HL-60 (cell line): ENCODE results near the gene SERPINB11.
A peak's percentile ranks its signal among the peaks of the same experiment; 100 is the strongest.

Experiments
- DNase-seq, 2 experiments: peaks; one replicate each; pipeline ENCODE4 v3.0.0-alpha.2; 2010 to 2020; ENCODE audit warnings: low read depth in 1 of 2, low spot score in 1 of 2
- H3K27ac ChIP-seq: fragments of 250-450 bp; sonication (Bioruptor Pico); replicated peaks from 2 replicates; pipeline ENCODE4 v1.5.1; 2020; ENCODE audit warnings: mild to moderate bottlenecking, moderate library complexity
- H3K27me3 ChIP-seq: fragments of 250-450 bp; sonication (Bioruptor Pico); 2 replicates; pipeline ENCODE4 v1.5.1; 2021; ENCODE audit warnings: mild to moderate bottlenecking, moderate library complexity; ENCODE audit not compliant: insufficient read depth, poor library complexity, severe bottlenecking
- H3K4me3 ChIP-seq: replicated peaks from 2 replicates; pipeline ENCODE4 v1.5.1; 2011; ENCODE audit warnings: mild to moderate bottlenecking, control low read depth, low read length; ENCODE audit not compliant: insufficient read depth
- CTCF ChIP-seq: IDR thresholded peaks from one replicate; pipeline ENCODE4 v1.5.1; 2011; ENCODE audit warnings: low read length, control low read depth, inconsistent platforms; ENCODE audit not compliant: insufficient read depth
- GABPA ChIP-seq: IDR thresholded peaks from 2 replicates; pipeline ENCODE4 v1.6.1; 2012; ENCODE audit warnings: low read depth
- POLR2AphosphoS5 ChIP-seq: IDR thresholded peaks from 2 replicates; pipeline ENCODE4 v1.6.1; 2012; ENCODE audit warnings: low read depth
- SPI1 ChIP-seq: IDR thresholded peaks from 2 replicates; pipeline ENCODE4 v1.6.1; 2012; ENCODE audit warnings: low read depth, mild to moderate bottlenecking, borderline replicate concordance
- TF ChIP-seq, protein P1 (sequence below): IDR thresholded peaks from 2 replicates; pipeline ENCODE4 v1.6.1; 2012; ENCODE audit warnings: low read depth; ENCODE audit not compliant: insufficient replicate concordance

The SERPINB11 gene

DNA sequence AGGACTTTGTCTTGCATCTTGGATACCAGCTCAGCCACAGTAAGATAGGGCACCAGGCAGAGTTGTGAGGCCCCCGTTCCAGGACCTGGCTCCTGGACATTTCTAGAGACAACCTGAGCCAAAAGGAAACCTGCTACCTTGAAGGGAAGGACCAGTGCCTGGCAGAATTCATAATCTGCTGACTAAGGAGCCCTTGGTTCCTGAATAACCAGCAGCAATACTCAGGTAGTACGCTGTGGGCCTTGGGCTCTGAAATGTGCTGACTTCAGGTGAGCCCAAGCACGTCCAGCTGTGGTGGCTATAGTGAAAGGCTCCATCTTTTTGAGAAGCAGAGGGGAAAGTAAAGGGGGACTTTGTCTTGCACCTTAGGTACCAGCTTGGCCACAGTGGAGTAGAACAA, 28.5 kb downstream of the SERPINB11 start:
- no peak for DNase-seq
- TF ChIP-seq GABPA (no peak), CTCF (no peak), SPI1 (no peak), POLR2AphosphoS5 (no peak)
- TF ChIP-seq, protein P1, sequence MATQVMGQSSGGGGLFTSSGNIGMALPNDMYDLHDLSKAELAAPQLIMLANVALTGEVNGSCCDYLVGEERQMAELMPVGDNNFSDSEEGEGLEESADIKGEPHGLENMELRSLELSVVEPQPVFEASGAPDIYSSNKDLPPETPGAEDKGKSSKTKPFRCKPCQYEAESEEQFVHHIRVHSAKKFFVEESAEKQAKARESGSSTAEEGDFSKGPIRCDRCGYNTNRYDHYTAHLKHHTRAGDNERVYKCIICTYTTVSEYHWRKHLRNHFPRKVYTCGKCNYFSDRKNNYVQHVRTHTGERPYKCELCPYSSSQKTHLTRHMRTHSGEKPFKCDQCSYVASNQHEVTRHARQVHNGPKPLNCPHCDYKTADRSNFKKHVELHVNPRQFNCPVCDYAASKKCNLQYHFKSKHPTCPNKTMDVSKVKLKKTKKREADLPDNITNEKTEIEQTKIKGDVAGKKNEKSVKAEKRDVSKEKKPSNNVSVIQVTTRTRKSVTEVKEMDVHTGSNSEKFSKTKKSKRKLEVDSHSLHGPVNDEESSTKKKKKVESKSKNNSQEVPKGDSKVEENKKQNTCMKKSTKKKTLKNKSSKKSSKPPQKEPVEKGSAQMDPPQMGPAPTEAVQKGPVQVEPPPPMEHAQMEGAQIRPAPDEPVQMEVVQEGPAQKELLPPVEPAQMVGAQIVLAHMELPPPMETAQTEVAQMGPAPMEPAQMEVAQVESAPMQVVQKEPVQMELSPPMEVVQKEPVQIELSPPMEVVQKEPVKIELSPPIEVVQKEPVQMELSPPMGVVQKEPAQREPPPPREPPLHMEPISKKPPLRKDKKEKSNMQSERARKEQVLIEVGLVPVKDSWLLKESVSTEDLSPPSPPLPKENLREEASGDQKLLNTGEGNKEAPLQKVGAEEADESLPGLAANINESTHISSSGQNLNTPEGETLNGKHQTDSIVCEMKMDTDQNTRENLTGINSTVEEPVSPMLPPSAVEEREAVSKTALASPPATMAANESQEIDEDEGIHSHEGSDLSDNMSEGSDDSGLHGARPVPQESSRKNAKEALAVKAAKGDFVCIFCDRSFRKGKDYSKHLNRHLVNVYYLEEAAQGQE = no peak
- no peaks in the 10 kb centered on the region for H3K27me3 ChIP-seq
- no peak overlapping the region for H3K4me3 ChIP-seq
- no peak overlapping the region for H3K27ac ChIP-seq

DNA sequence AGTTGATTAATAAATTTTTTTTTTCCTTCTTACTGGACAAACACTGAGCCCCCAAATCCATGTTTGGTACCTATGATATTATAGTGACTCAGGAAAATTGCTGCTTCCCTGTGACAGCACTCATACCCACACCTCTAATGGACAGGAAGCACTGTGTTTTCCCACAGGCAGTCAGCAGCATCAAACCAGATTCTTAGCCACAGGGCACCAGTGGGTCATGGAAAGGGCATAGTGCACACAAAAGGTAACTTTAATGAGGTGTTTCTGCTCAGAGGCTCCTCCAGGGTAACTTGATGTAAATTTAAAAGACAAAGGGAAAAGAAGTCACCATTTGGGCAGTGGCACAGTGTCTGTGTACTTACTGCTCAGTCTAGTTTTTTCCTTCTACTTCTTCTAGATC, 34.1 kb downstream of the SERPINB11 start:
- Histone ChIP-seq H3K4me3 (no peak overlapping the region), H3K27me3 (no peaks in the 10 kb centered on the region), H3K27ac (no peak overlapping the region)
- no peak for DNase-seq
- TF ChIP-seq CTCF (no peak), GABPA (no peak), POLR2AphosphoS5 (no peak), SPI1 (no peak)
- TF ChIP-seq, protein P1 = no peak

DNA sequence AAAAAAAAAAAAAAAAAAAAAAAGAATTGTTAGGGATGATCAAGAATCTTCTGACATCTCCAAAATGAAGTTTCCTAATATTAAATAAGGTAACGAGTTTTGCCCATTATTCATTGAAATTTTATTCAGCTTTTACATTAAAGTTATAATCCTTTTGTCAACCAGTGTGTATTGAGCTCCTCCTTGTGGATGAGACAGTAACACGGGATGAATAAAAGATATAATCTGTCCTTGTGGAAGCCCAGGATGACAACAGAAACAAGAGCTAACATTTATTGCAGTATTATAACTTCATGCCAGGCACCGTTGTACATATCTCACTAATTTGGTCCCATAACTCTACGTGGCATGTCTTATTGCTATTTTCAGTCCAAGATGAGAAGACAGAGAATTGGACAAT, 39.0 kb downstream of the SERPINB11 start:
- Histone ChIP-seq H3K27me3 (no peaks in the 10 kb centered on the region), H3K4me3 (no peak overlapping the region), H3K27ac (no peak overlapping the region)
- TF ChIP-seq, protein P1 = no peak
- TF ChIP-seq CTCF = peak; percentile 2
- DNase-seq = no peak
